Colon (tissue), 2 donors: ENCODE results near the gene ZDBF2.
"Not testable (repeated sequence)": the region's sequence is repeated elsewhere in the genome, so short reads cannot be mapped to it uniquely, and the experiment has no call there.

Source experiments
- FAIRE-seq: peaks from 2 replicates; lab custom pipeline; 2012; peaks lifted over from hg19 to GRCh38; lab: Jason Lieb, UNC
- donor health status: control.
- donor health status: control.

Gene ZDBF2

DNA sequence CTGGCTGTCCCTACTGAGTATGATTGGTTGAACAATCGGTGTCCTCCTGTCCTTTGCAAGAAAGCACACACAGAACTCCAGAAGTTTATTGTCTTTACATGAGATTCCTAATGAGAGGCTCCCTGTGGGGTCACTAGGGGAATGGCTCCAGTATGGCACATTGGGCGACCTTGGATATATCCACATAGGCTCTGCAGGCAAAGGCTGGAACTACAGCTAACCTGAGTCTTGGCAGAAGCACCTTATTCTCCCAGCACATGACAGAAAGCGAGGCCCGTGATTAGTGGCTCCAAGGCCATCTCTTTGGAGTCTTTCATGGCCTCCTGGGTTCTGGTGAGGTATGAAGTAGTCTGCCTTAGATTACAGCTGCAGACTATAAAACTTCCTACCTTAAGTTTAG lies 49.0 kb downstream of the ZDBF2 start:
- FAIRE-seq, result no peak

DNA sequence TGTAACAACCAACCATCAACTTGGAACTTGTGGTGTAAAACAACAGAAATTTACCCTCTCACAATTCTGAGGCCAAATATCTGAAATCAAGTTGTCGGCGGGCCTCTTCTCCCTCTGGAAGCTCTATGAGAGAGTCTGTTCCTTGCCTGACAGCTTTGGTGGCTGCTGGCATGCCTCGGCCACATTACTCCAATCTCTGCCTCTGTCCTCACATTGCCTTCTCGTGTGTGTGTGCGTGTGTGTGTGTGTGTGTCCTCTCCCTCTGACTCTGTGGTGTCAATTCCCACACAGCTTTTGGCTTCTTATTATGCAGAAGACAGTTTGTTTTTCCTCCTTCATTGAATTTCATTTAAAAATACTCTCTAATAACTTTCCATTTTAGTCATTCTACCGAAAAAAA lies 50.4 kb downstream of the ZDBF2 start:
- FAIRE-seq, result no peak

GRCh38 chr2:206328974-206329373 lies 54.5 kb downstream of the ZDBF2 start:
- no peak for FAIRE-seq

DNA sequence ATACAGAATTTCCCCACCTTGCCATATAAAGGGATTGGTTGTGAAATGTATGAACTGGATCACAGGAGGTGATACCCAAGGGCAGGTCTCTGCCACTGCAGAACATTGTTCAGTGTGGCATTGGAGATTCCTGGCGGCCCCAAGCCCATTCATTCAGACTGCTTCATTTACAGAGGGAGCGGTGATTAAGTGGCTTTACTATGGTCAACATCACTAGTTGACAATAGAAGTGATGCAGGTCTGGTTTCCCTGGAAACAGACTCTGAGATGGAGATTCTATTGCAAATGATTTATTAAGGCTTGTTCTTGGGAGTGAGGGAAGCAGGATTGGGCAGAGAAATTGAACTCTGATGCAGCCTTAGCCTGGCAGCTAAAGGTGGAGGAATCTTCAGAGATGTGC lies 62.4 kb downstream of the ZDBF2 start:
- FAIRE-seq, result no peak

DNA sequence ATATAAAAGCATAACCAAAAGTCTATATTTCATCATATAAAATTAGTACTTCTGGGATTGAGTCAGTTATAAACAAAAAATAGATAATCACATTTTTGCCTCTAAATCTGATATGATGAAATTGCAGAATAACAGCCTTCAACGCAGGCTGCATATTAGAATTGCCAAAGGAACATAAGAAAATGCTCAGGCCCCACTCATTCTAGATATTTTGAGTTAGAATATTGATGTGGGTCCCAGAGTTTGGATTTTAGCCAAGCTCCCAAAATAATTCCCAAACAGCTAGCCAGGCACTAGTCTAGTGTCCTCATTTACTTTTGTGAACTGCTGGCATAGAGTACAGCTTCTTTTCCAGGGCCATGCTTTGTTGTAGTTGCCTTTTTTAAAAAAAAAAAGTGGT lies 63.5 kb downstream of the ZDBF2 start:
- no peak for FAIRE-seq

GRCh38 chr2:206341396-206341795 lies 66.9 kb downstream of the ZDBF2 start:
- FAIRE-seq, result no peak

- FAIRE-seq, result no peak
Observed at GRCh38 chr2:206343144-206343543, 68.7 kb downstream of the ZDBF2 start.

GRCh38 chr2:206343816-206344215 lies 69.4 kb downstream of the ZDBF2 start:
- FAIRE-seq, result no peak

- FAIRE-seq, result no peak
Observed at GRCh38 chr2:206345606-206346005, 71.1 kb downstream of the ZDBF2 start.

- FAIRE-seq, result no peak
Observed at GRCh38 chr2:206349375-206349774, 74.9 kb downstream of the ZDBF2 start.

GRCh38 chr2:206352571-206352970 lies 78.1 kb downstream of the ZDBF2 start:
- no peak for FAIRE-seq

DNA sequence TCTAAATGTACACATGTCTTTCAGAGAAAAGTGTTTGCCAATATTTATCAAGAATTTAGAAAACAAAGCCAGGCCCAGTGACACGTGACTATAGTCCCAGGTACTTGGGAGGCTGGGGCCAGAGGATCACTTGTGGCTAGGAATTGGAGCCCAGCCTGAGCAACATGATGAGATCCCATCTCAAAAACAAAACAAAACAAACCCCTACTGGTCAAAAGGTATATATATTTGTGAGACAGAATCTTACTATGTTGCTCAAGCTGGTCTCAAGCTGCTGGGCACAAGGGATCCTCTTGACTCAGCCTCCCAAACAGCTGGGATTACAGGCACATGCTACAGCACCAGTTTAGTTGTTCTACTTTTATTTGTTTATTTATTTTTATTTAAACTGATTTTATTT lies 79.2 kb downstream of the ZDBF2 start:
- FAIRE-seq, result no peak

DNA sequence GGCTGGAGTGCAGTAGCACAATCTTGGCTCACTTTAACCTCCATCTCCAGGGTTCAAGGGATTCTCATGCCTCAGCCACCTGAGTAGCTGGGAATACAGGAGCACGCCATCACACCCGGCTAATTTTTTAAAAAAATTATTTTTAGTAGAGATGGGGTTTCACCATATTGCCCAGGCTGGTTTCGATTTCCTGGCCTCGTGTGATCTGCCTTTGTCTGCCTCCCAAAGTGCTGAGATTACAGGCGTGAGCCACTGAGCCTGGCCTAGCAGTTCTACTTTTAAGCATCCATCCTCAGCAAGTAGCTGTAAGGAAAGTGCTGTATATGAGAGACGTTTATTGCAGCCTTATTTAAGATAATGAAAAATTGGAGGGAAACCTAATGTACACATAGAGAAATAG lies 79.7 kb downstream of the ZDBF2 start:
- FAIRE-seq, result no peak

DNA sequence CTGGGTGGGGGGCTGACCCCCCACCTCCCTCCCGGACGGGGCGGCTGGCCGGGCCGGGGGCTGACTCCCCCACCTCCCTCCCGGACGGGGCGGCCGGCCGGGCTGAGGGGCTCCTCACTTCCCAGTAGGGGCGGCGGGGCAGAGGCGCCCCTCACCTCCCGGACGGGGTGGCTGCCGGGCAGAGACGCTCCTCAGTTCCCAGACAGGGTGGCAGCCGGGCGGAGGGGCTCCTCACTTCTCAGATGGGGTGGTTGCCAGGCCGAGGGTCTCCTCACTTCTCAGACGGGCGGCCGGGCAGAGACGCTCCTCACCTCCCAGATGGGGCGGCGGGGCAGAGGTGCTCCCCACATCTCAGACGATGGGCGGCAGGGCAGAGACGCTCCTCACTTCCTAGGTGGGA lies 82.4 kb downstream of the ZDBF2 start:
- FAIRE-seq, result not testable (repeated sequence)

DNA sequence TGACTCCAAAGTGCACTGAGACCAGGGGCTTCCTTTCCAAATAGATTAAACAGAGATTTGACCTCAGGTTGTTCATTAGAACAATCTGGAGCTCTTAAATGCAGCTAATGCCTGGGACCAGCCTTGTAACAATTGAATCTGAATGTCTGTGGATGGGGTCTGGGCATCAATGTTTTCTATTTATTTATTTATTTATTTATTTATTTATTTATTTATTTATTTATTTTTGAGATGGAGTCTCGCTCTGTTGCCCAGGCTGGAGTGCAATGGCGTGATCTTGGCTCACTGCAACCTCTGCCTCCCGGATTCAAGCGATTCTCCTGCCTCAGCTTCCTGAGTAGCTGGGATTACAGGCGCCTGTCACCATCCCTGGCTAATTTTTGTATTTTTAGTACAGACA lies 86.4 kb downstream of the ZDBF2 start:
- FAIRE-seq, result not testable (repeated sequence)

GRCh38 chr2:206361407-206362045 lies 87.1 kb downstream of the ZDBF2 start:
- no peak for FAIRE-seq
